Measurements from ENCODE around the gene PRKCH.

The PRKCH gene

GRCh38 chr14:61388173-61388975, 67.0 kb downstream of the PRKCH start:
- no peaks in the 10 kb centered on the region for H3K36me3 ChIP-seq (ENCODE audit: control insufficient read depth in 2 of 2, insufficient read depth in 1 of 2, low read length in 2 of 2)
- peak overlapping the region; percentile 18 for H3K27ac ChIP-seq (ENCODE audit: extremely low read depth, low read depth, low read length)
- POLR2A ChIA-PET, result no interaction called here
- CTCF ChIA-PET, result interaction anchor here (0.6 to 0.7 kb wide), 2 partner anchors 110 to 422 kb away, joined by 4 to 7 read pairs; no protein-coding TSS in a partner anchor
- no peak overlapping the region for H3K4me3 ChIP-seq (ENCODE audit: low read depth, low read length)
- H3K4me1 ChIP-seq (ENCODE audit: control insufficient read depth, insufficient read depth, low read length), result peaks cover 11% of the 10 kb centered on the region
- no peaks in the 10 kb centered on the region for H3K9me3 ChIP-seq (ENCODE audit: control insufficient read depth, insufficient read depth, low read depth, low read length)
- no peak for TF ChIP-seq HOXD13 (CRISPR knock-in tag; IDR thresholded peaks at IDR 0.05; ENCODE audit: borderline replicate concordance)
- TF ChIP-seq ZNF449 (tag by site-specific recombination; IDR thresholded peaks at IDR 0.05), result 0 out of 2 replicates have a peak, but pooled peaks have one; percentile 29
- TF ChIP-seq IKZF3 (tag by site-specific recombination; IDR thresholded peaks at IDR 0.05), result peak; percentile 52; the same call in 1 of the 2 replicates
- TF ChIP-seq ZXDB (tag by site-specific recombination; IDR thresholded peaks at IDR 0.05), result peak; percentile 80
- peak; percentile 73; the same call in 1 of the 2 replicates for TF ChIP-seq PRDM4 (tag by site-specific recombination; IDR thresholded peaks at IDR 0.05)
- TF ChIP-seq ZNF341 (tag by site-specific recombination; IDR thresholded peaks at IDR 0.05; ENCODE audit: low read depth), result peak; percentile 34; the same call in 1 of the 2 replicates
- peak; percentile 41; the same call in 1 of the 2 replicates for TF ChIP-seq SCRT1 (tag by site-specific recombination; IDR thresholded peaks at IDR 0.05; ENCODE audit: borderline replicate concordance)
- 0 out of 2 replicates have a peak, but pooled peaks have one; percentile 44 for TF ChIP-seq KLF17 (tag by site-specific recombination; IDR thresholded peaks at IDR 0.05)
- no peak for TF ChIP-seq ZNF585B (tag by site-specific recombination; IDR thresholded peaks at IDR 0.05)
- peak; percentile 57; the same call in 1 of the 2 replicates for TF ChIP-seq MYNN (tag by site-specific recombination; IDR thresholded peaks at IDR 0.05; ENCODE audit: borderline replicate concordance)
- peak; percentile 39; the same call in 1 of the 2 replicates for TF ChIP-seq ZBTB44 (tag by site-specific recombination; IDR thresholded peaks at IDR 0.05)
- no peak for TF ChIP-seq ZNF488 (tag by site-specific recombination; IDR thresholded peaks at IDR 0.05)
- 0 out of 2 replicates have a peak, but pooled peaks have one; percentile 28 for TF ChIP-seq ZNF580 (tag by site-specific recombination; IDR thresholded peaks at IDR 0.05)
- no peak for TF ChIP-seq KLF9 (tag by site-specific recombination; IDR thresholded peaks at IDR 0.05; ENCODE audit: low read depth)
- peak; percentile 60; the same call in 1 of the 2 replicates for TF ChIP-seq EGR2 (tag by site-specific recombination; IDR thresholded peaks at IDR 0.05; ENCODE audit: low read depth)
- 0 out of 2 replicates have a peak, but pooled peaks have one; percentile 25 for TF ChIP-seq ZBTB6 (tag by site-specific recombination; IDR thresholded peaks at IDR 0.05)
- 0 out of 2 replicates have a peak, but pooled peaks have one; percentile 13 for TF ChIP-seq ZFP69B (tag by site-specific recombination; IDR thresholded peaks at IDR 0.05)
- 0 out of 2 replicates have a peak, but pooled peaks have one; percentile 18 for TF ChIP-seq ZBTB8A (tag by site-specific recombination; IDR thresholded peaks at IDR 0.05)
- no peak for TF ChIP-seq ZNF274 (IDR thresholded peaks at IDR 0.05; ENCODE audit: low read length)
- TF ChIP-seq ZNF274 (tag by site-specific recombination; IDR thresholded peaks at IDR 0.05; ENCODE audit: borderline replicate concordance), result no peak
- 0 out of 2 replicates have a peak, but pooled peaks have one; percentile 66 for TF ChIP-seq ZNF600 (tag by site-specific recombination; IDR thresholded peaks at IDR 0.05)
- TF ChIP-seq SCRT2 (tag by site-specific recombination; IDR thresholded peaks at IDR 0.05), result peak; percentile 87
- peak; percentile 78 for TF ChIP-seq KLF10 (tag by site-specific recombination; IDR thresholded peaks at IDR 0.05)
- peak; percentile 76; the same call in 1 of the 2 replicates for TF ChIP-seq ZNF639 (tag by site-specific recombination; IDR thresholded peaks at IDR 0.05)
- peak; percentile 95 for TF ChIP-seq WT1 (tag by site-specific recombination; IDR thresholded peaks at IDR 0.05)
- TF ChIP-seq ZNF2 (tag by site-specific recombination; IDR thresholded peaks at IDR 0.05), result peak; percentile 66
